HG02973 (cell line): ENCODE results near the gene ARL13B.

Source experiments
- ATAC-seq: cut with Tn5 transposase; IDR thresholded peaks from one replicate; pipeline ENCODE4 v1.9.1; 2021; ENCODE audit warnings: moderate library complexity; ENCODE audit not compliant: unreplicated experiment

The ARL13B gene

DNA sequence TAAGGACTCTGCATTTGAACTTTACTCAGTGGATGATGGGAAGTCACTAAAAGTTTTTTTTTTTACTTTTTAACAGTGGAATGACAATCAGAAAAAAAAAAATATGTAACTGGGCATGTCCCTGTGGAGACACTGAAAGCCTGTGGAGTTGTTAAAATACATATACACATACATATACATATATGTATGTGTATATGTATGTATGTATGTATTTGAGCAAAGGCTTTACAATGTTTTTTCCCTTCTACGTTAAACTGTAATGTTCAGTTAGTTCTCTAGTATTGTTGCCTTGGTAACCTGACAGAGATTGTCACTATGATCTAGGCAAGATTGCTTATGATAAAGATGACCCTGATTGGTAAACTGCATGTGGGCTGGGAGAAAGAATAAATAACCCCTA, 113.2 kb downstream of the ARL13B start:
- no peak for ATAC-seq

DNA sequence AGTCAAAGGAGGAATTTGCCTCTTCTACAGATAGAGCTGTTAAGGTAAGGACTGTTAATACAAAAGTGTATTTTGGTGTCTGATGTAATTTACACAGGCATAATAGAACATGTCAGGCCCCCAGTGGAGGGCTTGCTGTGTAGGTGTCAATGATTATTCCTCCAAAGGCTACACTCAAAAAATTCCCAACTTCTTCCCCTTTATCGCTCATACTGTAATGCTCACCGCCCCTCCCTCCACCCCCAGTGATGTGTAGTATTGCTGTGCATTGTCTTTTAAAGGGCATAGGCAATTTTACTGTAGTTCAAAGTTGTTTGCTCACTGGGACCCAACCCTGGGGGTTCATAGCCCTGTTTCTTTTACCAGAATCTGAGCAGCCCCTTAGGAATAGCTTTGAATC, 115.2 kb downstream of the ARL13B start:
- no peak for ATAC-seq

GRCh38 chr3:94098452-94098851, 118.5 kb downstream of the ARL13B start:
- no peak for ATAC-seq

DNA sequence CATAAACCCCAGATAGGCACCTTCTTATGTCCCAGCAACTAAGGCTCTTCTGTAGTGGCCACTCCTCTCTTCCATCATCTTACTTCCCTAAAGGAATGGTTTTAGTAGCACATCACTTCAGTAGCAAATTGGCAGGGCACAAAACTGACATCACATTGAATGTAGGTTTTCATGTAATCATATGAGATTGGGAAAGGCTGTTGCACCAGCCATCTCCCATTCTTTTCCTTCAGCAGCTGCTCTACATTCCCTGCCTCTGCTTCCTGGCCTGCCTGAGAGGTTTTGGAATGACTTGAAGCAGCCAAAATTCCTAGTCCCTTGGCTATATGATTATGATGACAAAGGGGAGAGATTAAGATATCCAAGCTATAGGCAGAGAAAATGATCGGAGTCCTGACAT, 119.4 kb downstream of the ARL13B start:
- ATAC-seq, result no peak

DNA sequence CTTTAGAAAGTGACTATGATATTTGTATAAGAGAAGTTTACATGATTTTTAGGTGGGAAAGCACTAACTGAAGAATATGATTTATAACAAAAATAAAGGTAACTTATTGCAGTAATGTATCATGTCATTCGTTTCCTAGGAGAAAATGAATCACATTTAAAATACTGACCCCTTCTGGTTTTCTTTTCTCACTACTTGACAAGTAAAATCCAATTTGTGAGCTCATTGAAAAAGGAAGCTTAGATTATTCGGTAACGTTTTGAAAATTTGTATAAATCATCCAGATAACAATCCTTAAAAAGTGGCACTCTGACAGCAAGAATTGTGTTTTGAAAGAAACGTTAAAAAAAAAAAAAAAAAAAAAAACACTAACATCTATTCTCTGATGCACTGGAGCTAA, 121.9 kb downstream of the ARL13B start:
- no peak for ATAC-seq
